Upper lobe of left lung (tissue), 6 donors: ENCODE measurements around the gene STX1A. TPM values are rescaled to one million over a fixed set of nuclear protein-coding genes. Genes with fewer than 3 reads are reported as not detected.
"Not testable (repeated sequence)": the region's sequence is repeated elsewhere in the genome, so short reads cannot be mapped to it uniquely, and the experiment has no call there.

Experiments used
- ATAC-seq, 2 donors: fragments of 200-7000 bp; cut with Tn5 transposase; one replicate each; pipeline ENCODE4 v1.9.1; 2022; ENCODE audit warnings: mild to moderate bottlenecking in 2 of 2, moderate library complexity in 2 of 2; ENCODE audit not compliant: low FRiP score in 2 of 2
- DNase-seq, 2 donors: peaks; one replicate each; pipeline ENCODE4 v3.0.0-alpha.2; 2019 to 2020
- H3K27ac ChIP-seq, 4 donors: fragments of 200-600 bp; sonication (generic); one replicate each; pipeline ENCODE4 v1.5.1; 2016 to 2019
- H3K27me3 ChIP-seq, 4 donors: fragments of 200-600 bp; sonication (generic); one replicate each; pipeline ENCODE4 v1.5.1; 2017 to 2019
- H3K36me3 ChIP-seq, 4 donors: fragments of 200-600 bp; sonication (generic); one replicate each; pipeline ENCODE4 v1.5.1; 2016 to 2019
- H3K4me1 ChIP-seq, 4 donors: fragments of 200-600 bp; sonication (generic); one replicate each; pipeline ENCODE4 v1.5.1; 2018 to 2019
- H3K4me3 ChIP-seq, 4 donors: fragments of 200-600 bp; sonication (generic); one replicate each; pipeline ENCODE4 v1.5.1; 2017 to 2019; ENCODE audit warnings: mild to moderate bottlenecking in 2 of 4, moderate library complexity in 1 of 4
- H3K9me3 ChIP-seq, 4 donors: fragments of 200-600 bp; sonication (generic); one replicate each; pipeline ENCODE4 v1.5.1; 2018 to 2019
- CTCF ChIP-seq, 6 experiments: fragments of 450-650 bp in 4 of 6; fragments of 200-600 bp in 2 of 6; sonication (generic) in 2 of 6; IDR thresholded peaks; one replicate each; pipeline ENCODE4 v1.5.1; 2016 to 2019; ENCODE audit warnings: antibody characterized with exemption in 6 of 6
- EP300 ChIP-seq, 4 donors: sonication (generic); formaldehyde crosslinking; IDR thresholded peaks; one replicate each; pipeline ENCODE4 v1.5.1; 2017; ENCODE audit warnings: antibody characterized with exemption in 4 of 4, control low read depth in 2 of 4
- POLR2A ChIP-seq, 4 donors: fragments of 450-650 bp; IDR thresholded peaks; one replicate each; pipeline ENCODE4 v1.5.1; 2016 to 2017; ENCODE audit warnings: antibody characterized with exemption in 4 of 4, mild to moderate bottlenecking in 2 of 4
- POLR2AphosphoS5 ChIP-seq, 2 donors: sonication (generic); formaldehyde crosslinking; IDR thresholded peaks; one replicate each; pipeline ENCODE4 v1.5.1; 2017; ENCODE audit warnings: antibody characterized with exemption in 2 of 2
- WGBS, 2 donors: methylation state at CpG; one replicate each; pipeline ENCODE4 v1.1.5; 2017 to 2018; 5-methylcytosine and 5-hydroxymethylcytosine counted together
- total RNA-seq, 6 donors: library from RNA; depleted of rRNA in 4 of 6; stranded (reverse); fragments of >200 nt in 4 of 6; gene quantifications; one replicate each; pipeline versions ENCODE4 v1.1.0 to v1.2.1, GENCODE V29; 2016 to 2021
- donor health status: DM: no; HTN: no; CAD: no; lungs with moderate emphysema.
- donor health status: DM: no; HTN: yes; CAD: no; lungs with severe emphysema.

The STX1A gene
- total RNA-seq, 6 donors from 2014 or later, result 4.1 to 16.9 (median 5.9) TPM

GRCh38 chr7:73728551-73728950 lies 9.1 kb upstream of the STX1A start:
- no peak for DNase-seq
- 42 to 57% methylated on average over 5 of the region's 5 CpGs for WGBS, 2 donors
- Histone ChIP-seq H3K27me3 (no peaks in the 10 kb centered on the region), H3K9me3 (no peaks in the 10 kb centered on the region), H3K27ac (no peak overlapping the region), H3K4me3 (no peak overlapping the region), H3K36me3 (no peaks in the 10 kb centered on the region), H3K4me1 (no peaks in the 10 kb centered on the region)
- TF ChIP-seq EP300 (IDR thresholded peaks at IDR 0.05) (no peak), POLR2A (IDR thresholded peaks at IDR 0.05) (no peak), CTCF (IDR thresholded peaks at IDR 0.05) (no peak), POLR2AphosphoS5 (IDR thresholded peaks at IDR 0.05) (no peak)
- no peak for ATAC-seq

GRCh38 chr7:73727952-73728351 lies 8.5 kb upstream of the STX1A start:
- Histone ChIP-seq H3K27ac (no peak overlapping the region), H3K4me1 (no peaks in the 10 kb centered on the region), H3K9me3 (no peaks in the 10 kb centered on the region), H3K36me3 (no peaks in the 10 kb centered on the region), H3K4me3 (no peak overlapping the region), H3K27me3 (no peaks in the 10 kb centered on the region)
- 72 to 77% methylated on average over 3 of the region's 3 CpGs for WGBS, 2 donors
- TF ChIP-seq POLR2AphosphoS5 (IDR thresholded peaks at IDR 0.05) (no peak), CTCF (IDR thresholded peaks at IDR 0.05) (no peak), POLR2A (IDR thresholded peaks at IDR 0.05) (no peak), EP300 (IDR thresholded peaks at IDR 0.05) (no peak)
- DNase-seq, result no peak
- ATAC-seq, result no peak

- ATAC-seq, result peak in 1 of 2 donors; percentile 7
- H3K27me3 ChIP-seq, result no peaks in the 10 kb centered on the region
- no peak overlapping the region for H3K4me3 ChIP-seq
- 54 to 72% methylated on average over 1 of the region's 1 CpG for WGBS, 2 donors
- no peak for DNase-seq
- no peaks in the 10 kb centered on the region for H3K9me3 ChIP-seq
- H3K36me3 ChIP-seq, result no peaks in the 10 kb centered on the region
- no peak overlapping the region for H3K27ac ChIP-seq
- no peaks in the 10 kb centered on the region for H3K4me1 ChIP-seq
- no peak for TF ChIP-seq POLR2A (IDR thresholded peaks at IDR 0.05)
- no peak for TF ChIP-seq CTCF (IDR thresholded peaks at IDR 0.05)
Measured at GRCh38 chr7:73726083-73726466, 6.6 kb upstream of the STX1A start.

- Histone ChIP-seq H3K4me3 (no peak overlapping the region), H3K27ac (no peak overlapping the region), H3K4me1 (peaks cover 6 to 13% (median 9%) of the 10 kb centered on the region in 4 donors), H3K27me3 (no peaks in the 10 kb centered on the region), H3K9me3 (no peaks in the 10 kb centered on the region), H3K36me3 (no peaks in the 10 kb centered on the region)
- no peak for TF ChIP-seq EP300 (IDR thresholded peaks at IDR 0.05)
- TF ChIP-seq POLR2AphosphoS5 (IDR thresholded peaks at IDR 0.05), result no peak
- TF ChIP-seq CTCF (IDR thresholded peaks at IDR 0.05), result no peak
- TF ChIP-seq POLR2A (IDR thresholded peaks at IDR 0.05), result no peak
- ATAC-seq (no peak), DNase-seq (no peak)
- 81 to 85% methylated on average over 3 of the region's 3 CpGs for WGBS, 2 donors
Measured at GRCh38 chr7:73723813-73724212, 4.3 kb upstream of the STX1A start.

GRCh38 chr7:73722785-73723184 lies 3.3 kb upstream of the STX1A start:
- no peak overlapping the region for H3K27ac ChIP-seq
- ATAC-seq (no peak), DNase-seq (no peak)
- H3K4me1 ChIP-seq, result peaks cover 16 to 23% (median 19%) of the 10 kb centered on the region in 4 donors
- TF ChIP-seq EP300 (IDR thresholded peaks at IDR 0.05), result no peak
- TF ChIP-seq POLR2AphosphoS5 (IDR thresholded peaks at IDR 0.05), result no peak
- TF ChIP-seq POLR2A (IDR thresholded peaks at IDR 0.05), result no peak
- TF ChIP-seq CTCF (IDR thresholded peaks at IDR 0.05), result no peak
- H3K27me3 ChIP-seq, result no peaks in the 10 kb centered on the region
- H3K9me3 ChIP-seq, result no peaks in the 10 kb centered on the region
- 66 to 84% methylated on average over 6 of the region's 6 CpGs for WGBS, 2 donors
- H3K36me3 ChIP-seq, result no peaks in the 10 kb centered on the region
- H3K4me3 ChIP-seq, result no peak overlapping the region

GRCh38 chr7:73722182-73722581 lies 2.7 kb upstream of the STX1A start:
- not testable (repeated sequence) for H3K27me3 ChIP-seq, ATAC-seq, DNase-seq, H3K4me3 ChIP-seq, H3K27ac ChIP-seq, H3K36me3 ChIP-seq, H3K9me3 ChIP-seq
- H3K4me1 ChIP-seq, result peaks cover 22 to 29% (median 24%) of the 10 kb centered on the region in 4 donors
- WGBS, 2 donors, result 73 to 78% methylated on average over 4 of the region's 4 CpGs
